ENCODE results near the gene PDE1A. TPM values are rescaled to one million over a fixed set of nuclear protein-coding genes. Genes with fewer than 3 reads are reported as not detected.

Gene PDE1A
- total RNA-seq, 1 donor from 2014 or later, result not detected

DNA sequence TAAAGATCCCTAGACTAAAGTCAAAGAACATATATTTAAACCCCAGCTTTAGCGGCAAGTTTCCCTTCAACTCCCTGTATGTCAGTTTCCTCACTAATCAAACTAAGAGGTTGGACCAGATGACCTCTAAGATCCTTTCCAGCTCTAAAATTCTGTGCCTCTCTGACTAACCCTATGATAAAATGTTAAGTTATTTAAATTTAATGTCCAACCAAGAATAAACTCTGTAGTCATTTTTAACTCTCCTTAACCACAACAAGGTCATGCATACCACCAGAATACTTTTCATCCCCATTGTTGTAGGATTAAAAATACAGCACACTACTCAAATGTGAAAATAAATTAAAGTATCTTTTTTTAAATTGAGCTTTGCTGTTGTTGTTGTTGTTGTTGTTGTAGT, 5.2 kb upstream of the PDE1A start:
- no peak for TF ChIP-seq CTCF (conservative IDR thresholded peaks at IDR 0.05; ENCODE audit: low read depth, low read length)
- H3K4me3 ChIP-seq (ENCODE audit: low read depth, low read length), result no peak overlapping the region
- DNase-seq (ENCODE audit: low read depth), result no peak

DNA sequence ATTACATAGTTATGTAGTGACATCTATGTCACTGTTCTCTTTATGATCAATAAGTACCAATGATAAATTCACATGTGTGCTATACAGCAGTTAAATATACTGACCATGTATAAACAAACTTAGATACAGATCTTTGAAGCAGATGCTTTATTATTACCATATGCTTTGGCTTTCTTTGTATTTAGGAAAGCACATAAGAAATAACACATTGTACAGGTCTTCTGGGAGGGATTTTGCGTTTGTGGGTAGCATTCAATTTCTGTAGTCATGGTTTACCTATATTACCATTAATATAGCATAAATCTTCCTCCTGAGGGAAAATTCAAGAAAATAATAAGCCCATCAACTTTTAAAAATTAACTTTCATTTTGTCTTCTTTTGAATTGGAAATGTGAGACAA, 1.6 kb upstream of the PDE1A start:
- DNase-seq (ENCODE audit: low read depth), result no peak
- no peak for TF ChIP-seq CTCF (conservative IDR thresholded peaks at IDR 0.05; ENCODE audit: low read depth, low read length)
- H3K4me3 ChIP-seq (ENCODE audit: low read depth, low read length), result no peak overlapping the region

DNA sequence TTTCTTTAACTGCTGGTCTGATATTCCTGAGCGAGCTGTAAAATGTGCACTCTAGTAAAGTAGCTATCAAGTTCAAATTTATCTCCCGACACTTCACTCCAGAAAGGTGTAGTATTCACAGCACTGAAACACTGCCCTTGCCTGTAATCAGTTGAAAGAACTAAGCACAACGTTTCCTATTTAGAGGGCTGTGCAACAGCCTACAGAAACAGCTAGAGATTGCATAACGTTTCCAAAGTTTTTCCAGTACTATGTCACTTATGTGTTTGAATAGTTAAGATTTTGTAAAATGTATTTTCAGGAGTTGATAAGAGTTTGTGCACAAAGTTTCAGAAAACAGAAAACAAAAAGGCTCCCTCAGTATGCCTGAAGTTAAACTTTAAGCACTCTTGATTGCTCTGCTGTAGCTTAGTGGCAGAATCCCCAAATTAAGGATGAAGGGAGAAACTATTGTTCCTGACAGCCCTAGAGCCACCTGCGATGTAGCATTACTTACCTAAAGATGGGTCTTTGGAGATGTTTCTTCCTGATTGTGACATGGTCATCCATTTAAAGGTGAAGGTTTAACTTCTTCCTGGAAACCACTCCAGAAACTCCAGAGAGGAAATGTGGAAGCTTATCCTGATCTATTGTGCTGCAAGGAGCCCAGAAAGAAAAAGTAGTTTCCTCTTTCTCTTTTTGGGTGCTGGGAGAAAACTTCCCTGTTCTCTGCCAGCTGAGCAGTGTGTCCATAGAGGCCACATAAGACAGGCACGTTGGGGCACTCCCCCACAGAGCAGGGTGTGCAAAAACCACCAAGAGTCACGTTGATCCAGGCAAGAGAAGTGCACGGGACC, 536 bp downstream of the PDE1A start:
- peak overlapping the region; percentile 59 for H3K4me3 ChIP-seq (ENCODE audit: low read depth, low read length)
- TF ChIP-seq CTCF (conservative IDR thresholded peaks at IDR 0.05; ENCODE audit: low read depth, low read length), result no peak
- DNase-seq (ENCODE audit: low read depth), result no peak

GRCh38 chr2:182422864-182423263, 4.0 kb downstream of the PDE1A start:
- no peak for DNase-seq (ENCODE audit: low read depth)
- no peak for TF ChIP-seq CTCF (conservative IDR thresholded peaks at IDR 0.05; ENCODE audit: low read depth, low read length)
- peak overlapping the region; percentile 59 for H3K4me3 ChIP-seq (ENCODE audit: low read depth, low read length)

DNA sequence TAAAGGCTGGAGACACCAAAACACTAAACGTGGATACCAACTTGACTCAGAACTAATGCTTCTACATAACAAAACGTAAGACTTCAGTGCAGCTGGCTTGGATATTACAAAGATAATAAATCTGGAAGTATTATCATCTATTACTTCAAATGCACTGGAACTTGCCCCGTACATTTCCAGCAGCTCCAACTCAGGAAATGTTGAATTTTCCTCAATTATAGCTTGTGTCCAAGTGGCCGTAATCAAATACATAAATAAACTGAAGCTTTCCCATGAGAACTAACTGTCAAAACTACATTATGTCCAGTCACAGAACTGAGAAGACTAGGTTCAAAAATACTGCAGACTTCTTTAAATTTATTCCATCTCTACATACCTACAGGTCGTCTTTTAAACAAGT, 6.2 kb downstream of the PDE1A start:
- no peak for TF ChIP-seq CTCF (conservative IDR thresholded peaks at IDR 0.05; ENCODE audit: low read depth, low read length)
- peak overlapping the region; percentile 28 for H3K4me3 ChIP-seq (ENCODE audit: low read depth, low read length)
- no peak for DNase-seq (ENCODE audit: low read depth)

- TF ChIP-seq CTCF (conservative IDR thresholded peaks at IDR 0.05; ENCODE audit: low read depth, low read length), result no peak
- no peak overlapping the region for H3K4me3 ChIP-seq (ENCODE audit: low read depth, low read length)
- no peak for DNase-seq (ENCODE audit: low read depth)
Measured at GRCh38 chr2:182416861-182417260, 10.0 kb downstream of the PDE1A start.

DNA sequence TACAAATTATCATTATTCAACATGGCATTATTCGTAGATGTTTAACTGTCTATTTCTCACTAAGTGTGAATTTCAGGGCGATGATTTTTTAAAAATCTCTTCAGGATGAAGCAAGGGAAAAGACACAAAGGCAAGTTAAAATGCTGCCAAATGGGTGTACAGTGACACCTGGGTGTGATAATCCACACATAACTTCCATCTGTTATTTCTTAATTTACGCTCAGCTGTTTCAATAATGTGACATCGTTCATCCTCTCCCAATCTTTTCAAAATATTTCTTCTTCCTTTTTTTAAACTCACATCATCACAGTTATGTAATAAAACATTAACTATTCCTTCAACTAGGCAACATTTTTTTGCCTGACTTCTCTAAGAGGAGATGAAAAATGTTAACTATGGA, 10.6 kb downstream of the PDE1A start:
- no peak for TF ChIP-seq CTCF (conservative IDR thresholded peaks at IDR 0.05; ENCODE audit: low read depth, low read length)
- no peak for DNase-seq (ENCODE audit: low read depth)
- H3K4me3 ChIP-seq (ENCODE audit: low read depth, low read length), result no peak overlapping the region
